ENCODE data around the gene RNU6-1.

Gene RNU6-1

DNA sequence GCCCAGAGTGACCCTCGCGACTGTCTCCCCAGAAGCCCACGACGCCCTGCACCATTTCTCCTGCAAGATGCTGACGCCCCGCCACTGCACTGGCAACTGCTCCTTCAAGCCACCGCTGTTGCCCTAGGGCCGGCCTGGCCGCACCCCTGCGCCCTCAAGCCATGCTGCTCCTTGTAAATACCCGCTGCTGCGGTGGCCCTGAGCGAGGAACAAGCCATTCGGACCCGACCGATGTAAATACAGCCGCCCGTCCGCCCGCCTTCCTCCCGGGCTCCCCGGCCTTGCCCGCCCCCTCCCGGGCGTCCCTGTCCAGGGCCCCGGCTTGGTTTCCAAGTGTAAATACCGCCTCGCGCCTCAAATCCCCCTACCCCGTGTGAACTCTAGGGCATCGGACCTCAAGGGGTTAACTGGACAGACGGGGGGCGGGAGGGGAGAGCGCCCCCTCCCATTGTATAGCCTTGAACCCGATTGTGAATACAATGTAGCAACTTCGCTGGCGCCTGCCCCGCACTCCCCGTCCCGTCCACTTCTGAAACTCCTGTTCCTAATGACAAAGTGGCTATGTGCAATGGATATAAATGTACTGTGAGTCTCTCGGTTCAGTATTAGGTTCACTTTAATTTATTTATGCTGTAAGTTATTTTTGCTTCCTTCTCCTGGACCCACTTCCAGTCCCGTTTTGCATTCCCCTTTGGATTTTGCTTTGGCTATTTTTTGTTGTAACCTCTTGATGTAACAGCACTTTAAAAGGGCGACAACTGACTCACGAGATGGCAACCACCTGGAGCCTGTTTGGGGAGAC lies 5.9 kb downstream of the RNU6-1 start:
- no peak for DNase-seq (ENCODE audit: low read depth in 1 of 2, low spot score in 1 of 2)

DNA sequence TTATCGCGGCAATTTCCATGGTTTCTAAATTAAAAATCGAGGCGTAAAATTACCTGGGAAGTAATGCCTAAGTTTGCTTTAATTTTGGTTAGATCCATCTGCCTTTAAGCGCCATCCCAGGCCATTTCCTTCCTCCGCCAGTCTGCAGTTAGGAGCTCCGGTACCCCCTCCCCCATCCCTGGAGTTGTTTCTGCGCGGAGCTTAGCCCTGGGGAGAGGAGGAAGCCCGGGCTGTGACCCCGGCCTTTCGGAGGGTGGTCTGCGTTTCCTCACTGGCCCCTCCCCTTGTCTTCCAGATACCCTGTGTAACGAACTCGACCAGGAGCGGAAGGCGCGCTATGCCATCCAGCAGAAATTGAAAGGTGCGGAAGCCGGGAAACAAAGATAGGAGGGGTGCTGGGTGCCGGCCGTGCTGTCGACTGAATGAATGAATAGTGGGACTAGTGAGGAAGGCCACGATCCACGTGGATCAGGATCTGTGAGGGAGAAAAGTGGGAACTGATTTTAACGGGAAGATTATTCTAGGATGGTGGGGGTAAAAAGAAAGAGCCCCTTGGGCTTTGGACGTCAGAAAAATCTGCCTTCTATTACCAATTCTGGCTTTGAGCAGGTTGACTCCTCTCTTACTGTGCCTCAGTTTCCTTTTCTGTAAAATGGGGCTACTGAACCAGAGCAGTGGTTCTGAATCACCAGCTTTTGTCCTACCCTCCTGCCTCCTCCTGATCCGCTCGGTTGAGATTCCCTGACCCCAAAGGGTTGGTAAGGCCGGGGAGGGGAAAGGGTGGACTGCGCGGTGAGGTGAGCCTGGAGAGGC lies 6.7 kb downstream of the RNU6-1 start:
- no peak for DNase-seq (ENCODE audit: low read depth in 1 of 2, low spot score in 1 of 2)

DNA sequence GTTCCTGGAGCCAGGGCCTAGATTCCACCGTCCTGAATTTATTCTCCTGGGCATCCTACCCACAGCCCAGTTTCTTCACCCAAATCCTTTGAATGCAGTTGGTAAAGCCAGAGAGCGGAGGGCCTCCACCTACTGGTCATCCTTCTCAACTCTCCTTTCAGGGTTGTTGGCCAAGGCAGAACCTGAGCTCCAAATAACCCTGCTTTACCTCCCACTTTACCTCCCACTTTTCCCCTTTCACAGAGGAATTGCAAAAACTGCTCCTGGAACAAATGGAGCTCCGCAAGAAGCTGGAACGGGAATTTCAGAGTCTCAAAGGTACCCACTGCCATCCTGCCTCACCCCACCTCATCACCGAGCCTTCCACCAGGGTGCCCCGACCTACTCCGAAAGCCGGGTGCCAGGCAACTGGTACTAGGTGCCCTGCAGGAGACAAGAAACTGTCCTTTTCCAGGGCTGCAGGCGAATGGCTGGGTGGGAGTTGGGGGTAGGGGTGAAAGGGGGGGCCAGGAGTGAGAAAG lies 7.8 kb downstream of the RNU6-1 start:
- DNase-seq (ENCODE audit: low read depth in 1 of 2, low spot score in 1 of 2), result no peak

DNA sequence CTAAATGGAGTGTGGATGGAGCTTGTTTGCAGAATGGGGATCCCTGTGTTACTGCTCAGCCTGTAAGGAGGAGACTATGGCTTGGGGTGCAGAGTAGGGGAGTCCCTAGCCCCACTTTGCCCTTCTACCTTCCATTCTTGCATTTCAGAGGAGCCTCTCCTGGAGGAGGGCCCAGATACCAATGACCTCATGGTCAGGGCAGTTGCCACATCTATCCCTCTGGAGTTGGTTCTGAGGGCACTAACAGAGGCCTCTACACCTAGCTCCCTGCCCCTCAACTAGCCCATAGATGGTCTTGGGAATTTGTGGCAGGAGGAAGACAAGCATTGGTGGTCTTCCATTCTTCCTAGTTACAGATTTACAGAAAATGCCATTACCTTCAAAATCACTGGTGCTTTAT lies 8.5 kb downstream of the RNU6-1 start:
- DNase-seq (ENCODE audit: low read depth in 1 of 2, low spot score in 1 of 2), result no peak

DNA sequence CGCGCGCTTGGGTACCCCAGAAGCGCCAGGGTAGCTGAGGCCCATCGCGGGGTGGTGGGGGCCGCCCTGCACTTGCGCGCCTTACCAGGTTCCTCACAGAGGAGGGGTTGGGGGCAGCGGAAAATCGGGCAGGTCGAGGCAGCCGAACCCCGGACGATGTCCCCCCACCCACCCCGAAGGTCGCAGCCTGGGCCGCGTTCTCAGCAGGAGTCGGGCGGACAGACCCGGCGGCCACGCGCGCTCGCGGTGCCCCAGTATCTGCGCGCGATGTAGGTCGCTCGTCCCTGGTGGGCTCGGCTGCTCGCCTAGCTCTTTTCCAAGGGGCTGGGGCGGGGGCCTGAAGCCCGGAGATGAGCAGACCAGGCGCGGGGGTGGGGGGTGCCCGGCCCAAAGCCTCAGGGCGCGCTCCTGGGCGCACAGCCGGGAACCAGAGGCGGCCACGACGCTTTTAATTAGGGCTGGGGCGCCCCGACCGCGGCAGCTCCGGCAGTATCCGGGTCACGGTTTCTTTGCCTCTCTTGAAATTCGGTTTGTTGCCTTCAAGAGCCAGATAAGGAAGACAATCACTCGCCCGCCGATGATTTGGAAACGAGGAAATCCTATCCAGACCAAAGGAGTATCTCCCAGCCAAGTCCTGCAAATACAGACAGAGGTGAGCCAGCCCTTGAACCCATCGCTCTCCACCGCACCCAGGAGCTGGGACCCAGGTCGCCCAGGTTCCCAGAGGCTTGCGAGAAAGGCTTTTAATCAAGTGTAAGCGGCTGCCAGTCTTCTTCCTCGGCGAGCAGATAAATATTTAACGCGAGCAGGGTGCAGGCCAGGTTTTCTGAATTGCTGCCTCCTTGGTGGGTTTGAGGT lies 10.0 kb downstream of the RNU6-1 start:
- no peak for DNase-seq (ENCODE audit: low read depth in 1 of 2, low spot score in 1 of 2)

DNA sequence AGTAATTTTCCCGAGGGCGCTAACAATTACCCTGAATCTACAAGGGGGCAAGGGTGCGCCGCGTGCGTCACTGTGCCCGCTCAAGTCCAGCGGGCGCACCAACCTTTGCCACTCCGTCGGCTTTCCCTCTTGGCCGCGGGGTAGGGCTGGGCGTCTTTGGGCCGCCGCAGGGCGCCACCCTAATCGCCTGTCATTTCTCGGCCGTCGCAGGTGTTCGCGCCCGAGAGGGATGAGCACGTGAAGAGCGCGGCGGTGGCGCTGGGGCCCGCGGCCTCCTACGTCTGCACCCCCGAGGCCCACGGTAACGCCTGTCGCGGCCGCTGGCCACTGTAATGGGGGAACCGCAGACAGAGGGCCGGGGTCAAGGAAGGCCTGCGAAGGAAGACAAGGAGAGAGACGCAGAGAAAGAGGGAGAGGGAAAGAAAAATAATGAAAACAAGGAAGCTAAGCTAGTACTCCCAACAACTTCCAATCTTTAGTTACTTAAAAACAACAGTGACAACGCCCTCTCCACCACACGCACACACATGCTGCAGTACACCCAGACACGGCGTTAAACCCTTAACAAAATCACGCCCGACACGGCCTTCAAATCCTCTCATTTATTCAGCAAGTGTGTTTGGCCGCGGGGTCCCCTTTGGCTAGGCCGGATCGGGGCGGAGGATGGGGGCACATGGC lies 10.7 kb downstream of the RNU6-1 start:
- no peak for DNase-seq (ENCODE audit: low read depth in 1 of 2, low spot score in 1 of 2)

DNA sequence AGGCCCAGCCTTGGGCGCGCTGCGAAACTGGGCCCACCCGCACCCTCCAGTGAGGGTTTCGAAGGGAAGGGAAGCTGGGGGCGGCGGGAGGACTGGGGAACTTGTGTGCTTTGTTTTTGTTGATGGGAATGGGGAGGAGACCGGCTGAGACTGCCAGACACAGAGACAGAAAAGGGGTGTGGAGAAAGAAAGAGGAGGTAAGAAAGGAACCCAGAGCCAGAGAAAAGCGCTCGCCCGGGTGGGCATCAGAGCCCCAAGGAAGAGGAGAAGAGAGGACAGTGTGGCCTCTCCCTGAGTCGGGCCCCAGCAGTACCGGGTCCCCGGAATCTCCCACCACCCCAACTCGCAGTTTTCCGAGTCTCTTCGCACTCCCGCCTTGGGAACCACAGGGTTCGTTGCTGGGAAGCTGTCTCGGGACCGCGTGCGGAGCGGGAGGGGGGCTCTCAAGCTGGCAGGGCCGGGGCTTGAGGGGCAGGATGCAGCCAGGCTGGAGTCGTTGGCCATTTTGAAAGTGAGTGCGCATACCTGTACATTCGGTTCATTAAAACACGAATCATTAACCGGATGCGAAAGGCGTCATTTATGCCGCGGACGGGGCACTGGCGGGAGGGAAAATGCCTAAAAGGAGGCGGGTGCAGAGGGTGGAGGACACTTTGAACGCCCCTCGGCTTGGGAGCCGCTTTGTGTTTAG lies 11.4 kb downstream of the RNU6-1 start:
- DNase-seq (ENCODE audit: low read depth in 1 of 2, low spot score in 1 of 2), result no peak

DNA sequence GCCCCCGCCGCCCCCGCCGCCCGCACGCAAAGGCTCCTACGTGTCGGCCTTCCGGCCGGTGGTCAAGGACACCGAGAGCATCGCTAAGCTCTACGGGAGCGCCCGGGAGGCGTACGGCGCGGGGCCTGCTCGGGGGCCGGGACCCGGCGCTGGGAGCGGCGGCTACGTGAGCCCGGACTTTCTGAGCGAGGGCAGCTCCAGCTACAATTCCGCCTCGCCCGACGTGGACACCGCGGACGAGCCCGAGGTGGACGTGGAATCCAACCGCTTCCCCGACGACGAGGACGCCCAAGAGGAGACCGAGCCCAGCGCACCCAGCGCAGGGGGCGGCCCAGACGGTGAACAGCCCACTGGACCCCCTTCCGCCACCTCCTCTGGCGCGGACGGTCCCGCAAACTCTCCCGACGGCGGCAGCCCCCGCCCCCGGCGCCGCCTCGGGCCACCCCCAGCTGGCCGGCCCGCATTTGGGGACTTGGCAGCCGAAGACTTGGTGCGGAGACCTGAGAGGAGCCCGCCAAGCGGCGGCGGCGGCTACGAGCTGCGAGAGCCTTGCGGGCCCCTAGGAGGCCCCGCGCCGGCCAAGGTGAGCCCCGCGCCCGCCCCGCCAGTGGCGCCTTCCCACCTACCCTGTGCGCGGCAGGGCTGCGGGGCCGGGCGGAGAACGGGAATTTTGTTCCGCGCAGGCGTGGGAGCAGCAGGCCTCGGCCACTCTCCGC lies 12.1 kb downstream of the RNU6-1 start:
- no peak for DNase-seq (ENCODE audit: low read depth in 1 of 2, low spot score in 1 of 2)

DNA sequence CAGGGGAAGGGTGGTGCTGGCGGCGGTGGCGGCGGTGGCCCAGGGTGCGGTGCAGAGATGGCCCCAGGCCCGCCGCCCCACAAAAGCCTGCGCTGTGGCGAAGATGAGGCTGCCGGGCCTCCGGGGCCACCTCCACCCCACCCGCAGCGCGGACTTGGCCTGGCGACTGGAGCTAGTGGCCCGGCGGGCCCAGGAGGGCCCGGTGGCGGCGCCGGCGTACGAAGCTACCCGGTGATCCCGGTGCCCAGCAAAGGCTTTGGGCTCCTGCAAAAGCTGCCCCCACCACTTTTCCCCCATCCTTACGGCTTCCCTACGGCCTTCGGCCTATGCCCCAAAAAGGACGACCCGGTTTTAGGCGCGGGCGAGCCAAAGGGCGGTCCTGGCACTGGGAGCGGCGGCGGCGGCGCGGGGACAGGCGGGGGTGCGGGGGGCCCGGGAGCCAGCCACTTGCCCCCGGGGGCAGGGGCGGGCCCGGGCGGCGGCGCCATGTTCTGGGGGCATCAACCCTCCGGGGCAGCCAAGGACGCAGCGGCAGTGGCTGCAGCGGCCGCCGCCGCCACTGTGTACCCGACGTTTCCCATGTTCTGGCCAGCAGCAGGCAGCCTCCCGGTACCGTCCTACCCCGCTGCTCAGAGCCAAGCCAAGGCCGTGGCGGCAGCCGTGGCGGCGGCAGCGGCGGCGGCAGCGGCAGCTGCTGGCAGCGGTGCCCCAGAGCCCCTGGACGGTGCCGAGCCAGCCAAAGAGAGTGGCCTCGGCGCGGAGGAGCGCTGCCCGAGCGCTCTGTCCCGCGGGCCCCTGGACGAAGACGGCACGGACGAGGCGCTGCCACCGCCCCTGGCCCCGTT lies 12.9 kb downstream of the RNU6-1 start:
- DNase-seq (ENCODE audit: low read depth in 1 of 2, low spot score in 1 of 2), result no peak

DNA sequence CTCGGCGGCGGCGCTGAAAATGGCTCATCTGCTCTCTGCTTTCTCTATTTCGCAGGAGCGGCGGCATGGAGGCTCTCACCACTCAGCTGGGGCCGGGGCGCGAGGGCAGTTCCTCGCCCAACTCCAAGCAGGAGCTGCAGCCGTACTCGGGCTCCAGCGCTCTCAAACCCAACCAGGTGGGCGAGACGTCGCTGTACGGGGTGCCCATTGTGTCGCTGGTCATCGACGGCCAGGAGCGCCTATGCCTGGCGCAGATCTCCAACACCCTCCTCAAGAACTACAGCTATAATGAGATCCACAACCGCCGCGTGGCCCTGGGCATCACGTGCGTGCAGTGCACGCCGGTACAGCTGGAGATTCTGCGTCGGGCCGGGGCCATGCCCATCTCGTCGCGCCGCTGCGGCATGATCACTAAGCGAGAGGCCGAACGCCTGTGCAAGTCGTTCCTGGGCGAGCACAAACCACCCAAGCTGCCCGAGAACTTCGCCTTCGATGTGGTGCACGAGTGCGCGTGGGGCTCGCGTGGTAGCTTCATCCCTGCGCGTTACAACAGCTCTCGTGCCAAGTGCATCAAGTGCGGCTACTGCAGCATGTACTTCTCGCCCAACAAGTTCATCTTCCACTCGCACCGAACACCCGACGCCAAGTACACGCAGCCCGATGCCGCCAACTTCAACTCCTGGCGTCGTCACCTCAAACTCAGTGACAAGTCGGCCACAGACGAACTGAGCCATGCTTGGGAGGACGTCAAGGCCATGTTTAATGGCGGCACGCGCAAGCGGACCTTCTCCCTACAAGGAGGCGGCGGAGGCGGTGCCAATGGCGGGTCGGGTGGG lies 13.7 kb downstream of the RNU6-1 start:
- no peak for DNase-seq (ENCODE audit: low read depth in 1 of 2, low spot score in 1 of 2)

DNA sequence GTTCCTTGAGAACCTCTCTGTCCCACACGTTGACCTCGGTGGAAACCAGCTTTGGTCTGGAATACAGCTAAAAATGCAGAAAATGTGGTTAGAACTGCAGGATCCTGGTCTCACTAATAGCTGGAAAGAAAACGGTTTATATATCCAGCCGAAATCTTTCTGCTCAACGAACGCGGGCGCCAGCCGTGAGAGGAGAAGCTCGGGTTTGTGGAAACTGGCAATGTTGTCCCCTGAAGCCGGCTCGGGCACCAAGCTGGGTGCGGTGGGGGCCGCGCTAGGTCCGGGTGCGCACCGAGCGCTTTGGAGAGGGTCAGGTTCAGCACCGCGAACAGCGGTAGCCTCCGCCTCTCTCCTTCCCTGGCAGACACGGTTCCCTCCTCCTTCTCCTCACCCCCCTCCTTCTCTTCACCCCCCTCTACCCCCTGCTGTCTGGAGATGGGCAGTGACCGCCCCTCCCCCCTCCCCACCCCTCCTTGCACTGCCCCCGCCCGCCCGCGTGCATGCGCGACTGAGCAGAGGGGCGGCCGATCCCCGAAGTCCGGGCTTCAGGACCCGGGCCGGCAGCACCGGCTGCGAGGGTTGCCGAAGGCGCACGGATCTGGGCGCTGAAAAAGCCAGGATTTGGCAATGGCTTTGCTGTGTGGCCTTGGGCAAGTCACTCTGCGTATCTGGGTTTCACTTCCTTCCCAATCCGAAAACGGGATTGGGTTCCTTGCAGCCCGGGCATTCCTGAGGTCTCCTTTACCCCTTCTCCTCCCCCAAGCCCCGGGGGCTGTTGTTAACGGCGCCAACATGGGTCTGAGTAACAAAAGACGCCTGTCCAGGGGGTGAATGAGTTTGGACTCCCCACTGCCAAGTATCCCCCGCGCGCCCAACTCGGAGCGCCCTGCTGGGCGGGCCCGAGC lies 14.6 kb downstream of the RNU6-1 start, which contains the start of gene SKOR1:
Gene SKOR1 (plus strand): TSS at position 534 of the 905 bp plus-strand sequence. CDS start 94 bp downstream, at position 628.
- DNase-seq (ENCODE audit: low read depth in 1 of 2, low spot score in 1 of 2), result no peak

DNA sequence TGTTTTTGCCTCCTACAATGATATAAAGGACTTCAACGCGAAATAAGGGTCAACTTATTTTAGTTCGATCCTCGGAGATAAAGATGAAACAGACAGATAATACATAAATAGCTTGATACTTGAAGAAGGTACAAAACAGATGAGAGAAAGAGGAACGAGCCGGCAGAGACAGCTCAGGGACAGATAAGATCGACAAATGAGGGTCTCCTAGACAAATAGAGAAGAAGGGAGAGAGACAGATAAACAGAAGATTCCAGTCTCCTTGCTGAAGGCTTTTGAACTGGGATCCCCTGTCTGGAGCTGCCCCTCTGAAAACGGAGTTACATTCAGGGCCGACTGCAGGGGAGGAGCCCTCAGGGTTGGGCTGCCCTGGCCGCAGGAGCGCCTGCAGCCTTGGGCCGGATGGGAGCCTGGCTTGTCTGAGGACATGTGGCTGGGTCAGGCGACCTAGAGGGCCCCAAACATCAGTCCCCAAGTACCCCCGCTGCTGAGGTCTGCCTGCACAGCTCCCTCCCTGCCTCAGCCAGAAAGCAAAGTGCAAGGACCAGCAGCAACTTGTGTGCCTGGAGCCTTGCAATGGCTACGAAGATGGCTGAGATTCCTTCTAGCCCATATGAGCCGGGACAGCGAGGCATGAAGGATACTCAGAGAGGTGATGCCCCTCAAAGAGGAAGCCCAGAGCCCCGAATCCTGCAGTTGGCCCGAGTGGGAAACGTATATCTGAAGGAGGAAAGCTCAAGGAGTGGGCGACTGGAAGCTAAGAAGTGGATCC lies 15.5 kb downstream of the RNU6-1 start:
- DNase-seq (ENCODE audit: low read depth in 1 of 2, low spot score in 1 of 2), result no peak

DNA sequence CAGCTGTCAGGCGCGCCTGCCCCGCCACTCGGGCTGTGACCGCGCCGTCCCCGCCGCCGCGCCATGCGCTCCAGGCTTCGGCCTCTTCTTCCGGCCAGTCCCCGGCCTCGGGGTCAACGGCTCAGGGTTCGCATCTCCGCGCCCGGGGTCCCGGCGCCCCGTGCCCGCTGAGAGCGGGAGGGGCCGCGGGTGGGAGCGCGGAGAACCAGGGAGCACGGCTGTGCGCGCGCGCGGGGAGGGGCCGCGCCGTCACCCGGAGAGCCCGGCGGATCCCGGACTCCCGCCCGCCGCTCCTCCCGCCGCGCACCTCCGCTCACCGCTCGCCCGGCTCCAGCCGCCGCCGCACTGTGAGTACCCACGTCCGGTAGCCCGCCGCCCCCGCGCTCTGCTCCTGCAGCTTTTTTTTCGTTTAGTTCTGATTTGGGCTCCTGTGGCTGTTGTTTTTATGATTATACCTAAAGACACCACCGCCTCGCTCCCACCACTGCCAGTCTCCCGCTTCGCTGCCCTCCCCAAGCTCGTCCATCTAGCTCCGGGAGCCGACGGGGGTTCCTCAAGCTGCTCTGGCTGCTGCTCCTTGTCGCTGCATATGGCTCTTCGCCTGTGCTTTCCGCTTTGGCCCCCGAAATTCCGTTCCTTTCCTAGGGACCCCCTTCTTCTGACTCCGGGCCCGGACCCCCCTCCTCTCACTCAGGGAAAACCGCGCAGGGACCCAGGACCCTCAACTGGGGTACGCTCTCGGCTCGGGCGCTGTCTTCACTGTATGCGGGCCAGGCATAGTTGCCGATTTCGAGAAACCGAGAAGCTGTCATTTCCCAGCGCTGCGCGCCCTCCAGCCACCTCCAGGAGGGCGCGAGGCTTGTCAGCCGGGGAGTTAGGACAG lies 16.3 kb downstream of the RNU6-1 start:
- no peak for DNase-seq (ENCODE audit: low read depth in 1 of 2, low spot score in 1 of 2)

DNA sequence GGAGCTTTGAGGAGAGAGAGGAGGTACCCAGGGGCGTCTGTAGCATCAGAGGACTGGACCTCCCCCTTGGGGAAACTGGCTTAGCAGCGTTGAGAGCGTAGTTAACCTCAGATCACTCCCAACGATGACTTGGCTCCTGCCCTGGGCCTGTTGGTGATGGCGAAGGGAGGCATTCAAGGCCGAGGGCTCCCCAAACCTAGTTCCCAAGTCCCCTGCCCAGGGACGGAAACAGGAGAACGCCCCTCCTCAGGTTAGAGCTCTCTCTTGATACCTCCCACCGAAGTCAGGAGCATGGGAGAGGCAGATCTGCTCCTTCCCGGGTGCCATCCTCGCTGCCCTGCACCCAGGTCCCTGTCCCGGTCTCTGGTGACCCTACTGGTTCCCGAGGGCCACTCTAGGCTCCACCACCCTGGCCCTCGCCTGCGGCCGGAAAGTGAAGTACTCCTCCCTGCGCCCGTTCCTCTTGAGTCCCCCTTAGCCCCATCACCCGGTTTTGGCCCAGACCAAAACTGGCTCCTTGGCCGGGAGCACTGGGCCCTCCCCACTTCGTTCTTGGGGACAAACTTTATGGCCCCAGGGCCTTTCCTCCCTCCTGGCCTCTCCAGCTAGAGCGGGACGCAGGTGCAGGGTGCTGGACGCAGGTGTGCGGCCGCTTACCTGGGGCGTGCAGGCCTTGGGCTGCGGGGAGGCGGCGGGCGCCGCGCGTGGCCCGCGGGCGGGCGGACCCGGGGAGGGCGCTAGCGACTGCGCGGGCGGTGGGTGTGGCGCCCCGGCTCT lies 17.1 kb downstream of the RNU6-1 start:
- DNase-seq (ENCODE audit: low read depth in 1 of 2, low spot score in 1 of 2), result no peak
